ENCODE measurements around the gene TMEM205. TPM values are rescaled to one million over a fixed set of nuclear protein-coding genes. Genes with fewer than 3 reads are reported as not detected.

Gene TMEM205
- total and polyA plus RNA-seq, 2 of the 13 experiments (the other 11 are each of a cell fraction or from before 2014, with no cell fraction given), result 45.5 to 98.7 TPM

DNA sequence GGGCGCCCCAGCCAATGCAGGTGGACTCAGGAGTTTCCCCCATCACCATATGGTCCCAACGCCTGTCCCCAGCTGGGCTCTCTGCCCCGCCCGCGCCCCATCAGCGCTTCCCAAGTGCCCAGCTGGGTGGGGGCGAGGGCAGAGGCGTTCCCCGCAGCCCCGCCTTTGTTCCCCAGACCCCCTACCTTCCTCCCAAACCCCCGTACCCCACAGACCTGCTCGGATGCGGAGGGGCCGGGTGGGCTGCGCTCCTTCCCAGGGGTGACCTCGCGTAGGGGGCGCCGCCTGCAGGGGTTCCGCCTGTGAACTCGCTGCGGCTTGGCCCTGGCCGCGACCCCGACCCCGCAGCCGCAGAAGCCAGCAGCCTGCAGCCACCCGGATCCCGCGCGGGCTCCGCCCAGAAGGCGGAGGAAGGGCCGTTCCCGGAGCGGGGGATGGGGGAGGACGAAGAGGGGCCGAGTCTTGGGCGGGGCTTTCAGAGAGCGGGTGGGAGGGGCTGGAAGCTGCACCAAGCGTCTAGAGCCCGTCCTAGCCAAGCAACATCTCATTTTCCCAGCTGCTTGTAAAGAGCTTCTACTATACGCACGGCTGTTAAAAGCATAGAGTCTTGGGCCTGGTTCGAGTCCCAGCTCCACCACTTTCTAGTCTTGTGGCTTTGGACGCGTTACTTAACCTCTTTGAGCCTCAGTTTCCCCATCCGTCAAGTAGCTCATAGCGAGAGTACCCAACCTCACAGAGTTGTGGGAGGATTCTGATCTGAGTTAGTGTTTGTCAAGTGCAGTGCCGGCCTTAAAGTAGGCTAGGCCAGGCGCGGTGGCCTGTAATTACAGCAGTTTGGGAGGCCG is 6.6 kb downstream of the TMEM205 start, which contains the start of gene RAB3D (continued):
- TF ChIP-seq HMGXB4 (CRISPR knock-in tag; IDR thresholded peaks at IDR 0.05; ENCODE audit: borderline replicate concordance in 1 of 2, low read depth in 1 of 2), result 0 out of 4 replicates have a peak, but pooled peaks of 1 of the 2 experiments have one; percentile 22
- TF ChIP-seq THAP7 (CRISPR knock-in tag; IDR thresholded peaks at IDR 0.05), result no peak
- no peak for TF ChIP-seq HMGA1 (CRISPR knock-in tag; conservative IDR thresholded peaks at IDR 0.05)
- TF ChIP-seq ZNF547 (CRISPR knock-in tag; IDR thresholded peaks at IDR 0.05), result peak; percentile 71; the same call in 1 of the 2 replicates
- peak; percentile 71 for TF ChIP-seq HNRNPLL (IDR thresholded peaks at IDR 0.05; ENCODE audit: low read depth, low read length, poor library complexity, severe bottlenecking)
- peak; percentile 43; the same call in 1 of the 2 replicates for TF ChIP-seq PHF20 (CRISPR knock-in tag; IDR thresholded peaks at IDR 0.05)
- 0 out of 2 replicates have a peak, but pooled peaks have one; percentile 24 for TF ChIP-seq BORCS8-MEF2B (CRISPR knock-in tag; IDR thresholded peaks at IDR 0.05)
- TF ChIP-seq, protein P1, sequence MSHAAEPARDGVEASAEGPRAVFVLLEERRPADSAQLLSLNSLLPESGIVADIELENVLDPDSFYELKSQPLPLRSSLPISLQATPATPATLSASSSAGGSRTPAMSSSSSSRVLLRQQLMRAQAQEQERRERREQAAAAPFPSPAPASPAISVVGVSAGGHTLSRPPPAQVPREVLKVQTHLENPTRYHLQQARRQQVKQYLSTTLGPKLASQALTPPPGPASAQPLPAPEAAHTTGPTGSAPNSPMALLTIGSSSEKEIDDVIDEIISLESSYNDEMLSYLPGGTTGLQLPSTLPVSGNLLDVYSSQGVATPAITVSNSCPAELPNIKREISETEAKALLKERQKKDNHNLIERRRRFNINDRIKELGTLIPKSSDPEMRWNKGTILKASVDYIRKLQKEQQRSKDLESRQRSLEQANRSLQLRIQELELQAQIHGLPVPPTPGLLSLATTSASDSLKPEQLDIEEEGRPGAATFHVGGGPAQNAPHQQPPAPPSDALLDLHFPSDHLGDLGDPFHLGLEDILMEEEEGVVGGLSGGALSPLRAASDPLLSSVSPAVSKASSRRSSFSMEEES (CRISPR knock-in tag; IDR thresholded peaks at IDR 0.05), result 0 out of 2 replicates have a peak, but pooled peaks have one; percentile 14
- TF ChIP-seq, protein P2, sequence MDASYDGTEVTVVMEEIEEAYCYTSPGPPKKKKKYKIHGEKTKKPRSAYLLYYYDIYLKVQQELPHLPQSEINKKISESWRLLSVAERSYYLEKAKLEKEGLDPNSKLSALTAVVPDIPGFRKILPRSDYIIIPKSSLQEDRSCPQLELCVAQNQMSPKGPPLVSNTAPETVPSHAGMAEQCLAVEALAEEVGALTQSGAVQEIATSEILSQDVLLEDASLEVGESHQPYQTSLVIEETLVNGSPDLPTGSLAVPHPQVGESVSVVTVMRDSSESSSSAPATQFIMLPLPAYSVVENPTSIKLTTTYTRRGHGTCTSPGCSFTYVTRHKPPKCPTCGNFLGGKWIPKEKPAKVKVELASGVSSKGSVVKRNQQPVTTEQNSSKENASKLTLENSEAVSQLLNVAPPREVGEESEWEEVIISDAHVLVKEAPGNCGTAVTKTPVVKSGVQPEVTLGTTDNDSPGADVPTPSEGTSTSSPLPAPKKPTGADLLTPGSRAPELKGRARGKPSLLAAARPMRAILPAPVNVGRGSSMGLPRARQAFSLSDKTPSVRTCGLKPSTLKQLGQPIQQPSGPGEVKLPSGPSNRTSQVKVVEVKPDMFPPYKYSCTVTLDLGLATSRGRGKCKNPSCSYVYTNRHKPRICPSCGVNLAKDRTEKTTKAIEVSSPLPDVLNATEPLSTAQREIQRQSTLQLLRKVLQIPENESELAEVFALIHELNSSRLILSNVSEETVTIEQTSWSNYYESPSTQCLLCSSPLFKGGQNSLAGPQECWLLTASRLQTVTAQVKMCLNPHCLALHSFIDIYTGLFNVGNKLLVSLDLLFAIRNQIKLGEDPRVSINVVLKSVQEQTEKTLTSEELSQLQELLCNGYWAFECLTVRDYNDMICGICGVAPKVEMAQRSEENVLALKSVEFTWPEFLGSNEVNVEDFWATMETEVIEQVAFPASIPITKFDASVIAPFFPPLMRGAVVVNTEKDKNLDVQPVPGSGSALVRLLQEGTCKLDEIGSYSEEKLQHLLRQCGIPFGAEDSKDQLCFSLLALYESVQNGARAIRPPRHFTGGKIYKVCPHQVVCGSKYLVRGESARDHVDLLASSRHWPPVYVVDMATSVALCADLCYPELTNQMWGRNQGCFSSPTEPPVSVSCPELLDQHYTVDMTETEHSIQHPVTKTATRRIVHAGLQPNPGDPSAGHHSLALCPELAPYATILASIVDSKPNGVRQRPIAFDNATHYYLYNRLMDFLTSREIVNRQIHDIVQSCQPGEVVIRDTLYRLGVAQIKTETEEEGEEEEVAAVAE (CRISPR knock-in tag; IDR thresholded peaks at IDR 0.05; ENCODE audit: borderline replicate concordance), result no peak
- no peak for TF ChIP-seq ETV5 (CRISPR knock-in tag; IDR thresholded peaks at IDR 0.05; ENCODE audit: borderline replicate concordance)
- no peak for TF ChIP-seq ZNF549 (CRISPR knock-in tag; IDR thresholded peaks at IDR 0.05)
- no peak for TF ChIP-seq ZNF446 (CRISPR knock-in tag; IDR thresholded peaks at IDR 0.05)
- no peak for TF ChIP-seq HNRNPH1 (optimal IDR thresholded peaks at IDR 0.05; ENCODE audit: low read depth, low read length)
- no peak for TF ChIP-seq NR2F6 (IDR thresholded peaks at IDR 0.05)
- peak; percentile 41; the same call in 1 of the 2 replicates for TF ChIP-seq NR2F6 (CRISPR knock-in tag; IDR thresholded peaks at IDR 0.05)
- no peak for TF ChIP-seq HDAC1 (CRISPR knock-in tag; IDR thresholded peaks at IDR 0.05)
- no peak for TF ChIP-seq SP1 (IDR thresholded peaks at IDR 0.05)
- 0 out of 2 replicates have a peak, but pooled peaks have one; percentile 15 for TF ChIP-seq SP1 (CRISPR knock-in tag; IDR thresholded peaks at IDR 0.05)
- no peak for TF ChIP-seq PTBP1 (IDR thresholded peaks at IDR 0.05; ENCODE audit: low read depth, low read length, poor library complexity, severe bottlenecking)
- no peak for TF ChIP-seq CHD4 (IDR thresholded peaks at IDR 0.05; ENCODE audit: borderline replicate concordance, low read length)
- TF ChIP-seq CAMTA2 (CRISPR knock-in tag; IDR thresholded peaks at IDR 0.05; ENCODE audit: borderline replicate concordance), result no peak
- TF ChIP-seq AKAP8 (CRISPR knock-in tag; IDR thresholded peaks at IDR 0.05), result no peak
